Fibroblast of villous mesenchyme (primary cell): ENCODE results near the gene CDX1. TPM values are rescaled to one million over a fixed set of nuclear protein-coding genes. Genes with fewer than 3 reads are reported as not detected.

ENCODE experiments used
- DNase-seq: peaks from one replicate; pipeline ENCODE4 v3.0.0-alpha.2; 2010; ENCODE audit warnings: low read depth
- H3K4me3 ChIP-seq: 2 replicates; pipeline ENCODE4 v1.5.1; 2011; ENCODE audit warnings: low read depth, mild to moderate bottlenecking, low read length
- total RNA-seq: library from RNA; depleted of rRNA; stranded (reverse); fragments of >200 nt; gene quantifications from 2 replicates; pipeline ENCODE4 v1.2.3, GENCODE V29; 2012
- TF ChIP-seq, protein P1 (sequence below): IDR thresholded peaks from 2 replicates; pipeline ENCODE4 v1.5.1; 2012; ENCODE audit warnings: low read depth, mild to moderate bottlenecking, low read length; ENCODE audit not compliant: insufficient read depth

CDX1 gene
- total RNA-seq, 1 donor: under 0.01 TPM

GRCh38 chr5:150121448-150122157 is 45.0 kb upstream of the CDX1 start:
- TF ChIP-seq, protein P1, sequence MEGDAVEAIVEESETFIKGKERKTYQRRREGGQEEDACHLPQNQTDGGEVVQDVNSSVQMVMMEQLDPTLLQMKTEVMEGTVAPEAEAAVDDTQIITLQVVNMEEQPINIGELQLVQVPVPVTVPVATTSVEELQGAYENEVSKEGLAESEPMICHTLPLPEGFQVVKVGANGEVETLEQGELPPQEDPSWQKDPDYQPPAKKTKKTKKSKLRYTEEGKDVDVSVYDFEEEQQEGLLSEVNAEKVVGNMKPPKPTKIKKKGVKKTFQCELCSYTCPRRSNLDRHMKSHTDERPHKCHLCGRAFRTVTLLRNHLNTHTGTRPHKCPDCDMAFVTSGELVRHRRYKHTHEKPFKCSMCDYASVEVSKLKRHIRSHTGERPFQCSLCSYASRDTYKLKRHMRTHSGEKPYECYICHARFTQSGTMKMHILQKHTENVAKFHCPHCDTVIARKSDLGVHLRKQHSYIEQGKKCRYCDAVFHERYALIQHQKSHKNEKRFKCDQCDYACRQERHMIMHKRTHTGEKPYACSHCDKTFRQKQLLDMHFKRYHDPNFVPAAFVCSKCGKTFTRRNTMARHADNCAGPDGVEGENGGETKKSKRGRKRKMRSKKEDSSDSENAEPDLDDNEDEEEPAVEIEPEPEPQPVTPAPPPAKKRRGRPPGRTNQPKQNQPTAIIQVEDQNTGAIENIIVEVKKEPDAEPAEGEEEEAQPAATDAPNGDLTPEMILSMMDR: no peak
- no peak for DNase-seq
- no peak overlapping the region for H3K4me3 ChIP-seq

DNA sequence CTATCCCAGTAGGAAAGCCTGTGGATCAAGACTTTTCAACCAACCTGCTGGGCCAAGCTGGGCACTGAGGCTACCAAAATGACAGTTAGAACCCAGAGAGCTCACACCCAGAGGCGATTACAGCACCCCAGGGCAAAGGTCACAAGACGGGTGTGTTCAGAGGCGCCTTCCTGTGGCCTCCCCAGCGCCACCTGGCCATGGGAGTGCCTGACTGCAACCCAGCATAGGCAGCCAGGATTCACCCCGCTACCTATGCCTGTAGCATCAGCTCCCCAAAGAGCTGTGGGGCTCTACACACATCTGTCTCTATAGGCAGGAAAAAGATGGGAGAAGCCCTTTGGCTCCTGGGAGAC is 44.4 kb upstream of the CDX1 start:
- H3K4me3 ChIP-seq: no peak overlapping the region
- TF ChIP-seq, protein P1: peak; percentile 19
- DNase-seq: no peak

- no peak for DNase-seq
- H3K4me3 ChIP-seq: no peak overlapping the region
- TF ChIP-seq, protein P1: no peak
Observed at GRCh38 chr5:150122536-150123481, 43.8 kb upstream of the CDX1 start.

- DNase-seq: no peak
- no peak overlapping the region for H3K4me3 ChIP-seq
- TF ChIP-seq, protein P1: no peak
Observed at GRCh38 chr5:150123542-150123941, 43.0 kb upstream of the CDX1 start.

GRCh38 chr5:150124111-150124557 is 42.4 kb upstream of the CDX1 start:
- no peak overlapping the region for H3K4me3 ChIP-seq
- TF ChIP-seq, protein P1: no peak
- no peak for DNase-seq

DNA sequence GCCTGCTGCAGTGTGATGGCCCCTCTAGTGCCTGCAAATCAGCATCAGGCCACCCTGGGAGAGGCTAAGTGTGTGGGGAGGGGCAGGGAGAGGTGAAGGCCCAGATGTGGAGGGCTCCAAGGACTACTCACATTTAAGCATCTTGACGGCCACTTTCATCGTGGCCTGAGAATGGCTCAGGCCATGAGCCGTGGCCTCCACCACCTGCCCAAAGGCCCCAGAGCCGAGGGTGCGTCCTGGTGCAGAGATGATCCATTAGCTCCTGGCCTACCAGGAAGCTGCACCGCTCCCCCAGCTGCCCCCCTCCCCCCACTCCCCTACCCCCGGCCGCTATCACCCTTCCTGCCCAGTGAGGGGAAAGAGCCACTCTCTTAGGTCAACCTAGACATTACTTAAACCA is 42.0 kb upstream of the CDX1 start:
- no peak overlapping the region for H3K4me3 ChIP-seq
- TF ChIP-seq, protein P1: no peak
- DNase-seq: no peak
